PFSK-1 (cell line): ENCODE measurements around the gene NEMP2.

Source experiments
- FOXP2 ChIP-seq: optimal IDR thresholded peaks from 2 replicates; pipeline ENCODE3; 2011; ENCODE audit warnings: borderline replicate concordance, control low read depth, inconsistent platforms; ENCODE audit not compliant: insufficient read depth; ENCODE audit errors: extremely low read length, extremely low read depth
- TAF1 ChIP-seq: IDR thresholded peaks from 2 replicates; pipeline ENCODE4 v1.6.1; 2012; ENCODE audit warnings: low read length, control low read depth, borderline replicate concordance; ENCODE audit not compliant: insufficient read depth

DNA sequence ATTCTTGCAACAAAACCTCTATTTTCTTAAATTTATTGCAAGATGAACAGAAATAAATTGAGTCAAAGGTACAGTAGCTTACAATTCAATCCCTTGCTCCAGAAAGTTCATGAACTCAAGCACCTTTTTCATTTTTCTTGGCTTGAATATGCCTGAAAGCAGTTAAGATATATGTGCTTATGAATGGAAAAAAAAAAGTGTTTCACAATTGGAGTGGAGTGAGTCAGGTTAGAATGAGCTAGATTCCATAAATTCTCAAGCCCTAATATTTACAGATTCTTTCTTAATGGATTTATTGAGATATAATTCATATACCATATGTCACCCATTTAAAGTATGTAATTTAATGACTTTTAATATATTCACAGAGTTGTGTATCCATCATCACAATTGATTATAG is 39.6 kb upstream of the NEMP2 start:
- TF ChIP-seq FOXP2 (no peak), TAF1 (no peak)
